Erythroblast (primary cell): Measurements from ENCODE around the gene HRAS.

Source experiments
- GATA1 ChIP-seq: IDR thresholded peaks from 2 replicates; pipeline ENCODE4 v1.6.1; 2011; ENCODE audit warnings: low read depth, mild to moderate bottlenecking, control low read depth, low read length, moderate library complexity
- POLR2A ChIP-seq: IDR thresholded peaks from 2 replicates; pipeline ENCODE4 v1.6.1; 2011; ENCODE audit warnings: mild to moderate bottlenecking, low read length

GRCh38 chr11:571802-572185 lies 36.4 kb upstream of the HRAS start:
- TF ChIP-seq POLR2A (no peak), GATA1 (no peak)
